ENCODE measurements around the gene ALDH1A2.

Gene ALDH1A2

GRCh38 chr15:58095415-58095814 is 29.9 kb upstream of the ALDH1A2 start:
- no peak overlapping the region for H3K4me3 ChIP-seq (ENCODE audit: severe bottlenecking)
- H3K27ac ChIP-seq (ENCODE audit: poor library complexity, severe bottlenecking): no peak overlapping the region
- ATAC-seq (ENCODE audit: low read depth): peak; percentile 29

GRCh38 chr15:58087871-58088270 is 22.4 kb upstream of the ALDH1A2 start:
- Histone ChIP-seq H3K4me3 (ENCODE audit: severe bottlenecking) (no peak overlapping the region), H3K27me3 (ENCODE audit: insufficient read depth, poor library complexity, severe bottlenecking) (no peaks in the 10 kb centered on the region), H3K36me3 (ENCODE audit: low read depth) (no peaks in the 10 kb centered on the region), H3K9me3 (ENCODE audit: severe bottlenecking) (no peaks in the 10 kb centered on the region), H3K27ac (ENCODE audit: poor library complexity, severe bottlenecking) (no peak overlapping the region), H3K4me1 (ENCODE audit: insufficient read depth, poor library complexity, severe bottlenecking) (peaks cover 10% of the 10 kb centered on the region)
- ATAC-seq (ENCODE audit: low read depth) (no peak), DNase-seq (ENCODE audit: low spot score) (no peak)
- TF ChIP-seq CTCF (IDR thresholded peaks at IDR 0.05; ENCODE audit: poor library complexity, severe bottlenecking): no peak

More at GRCh38 chr15:58095415-58095814, 29.9 kb upstream of the ALDH1A2 start:
- no peaks in the 10 kb centered on the region for H3K36me3 ChIP-seq (ENCODE audit: low read depth)
- no peak for DNase-seq (ENCODE audit: low spot score)
- H3K4me1 ChIP-seq (ENCODE audit: insufficient read depth, poor library complexity, severe bottlenecking): no peaks in the 10 kb centered on the region
- TF ChIP-seq CTCF (IDR thresholded peaks at IDR 0.05; ENCODE audit: poor library complexity, severe bottlenecking): no peak
- peaks cover 13% of the 10 kb centered on the region for H3K27me3 ChIP-seq (ENCODE audit: insufficient read depth, poor library complexity, severe bottlenecking)
- H3K9me3 ChIP-seq (ENCODE audit: severe bottlenecking): no peaks in the 10 kb centered on the region

- ATAC-seq (ENCODE audit: low read depth) (peak; percentile 91), DNase-seq (ENCODE audit: low spot score) (no peak)
- H3K4me1 ChIP-seq (ENCODE audit: insufficient read depth, poor library complexity, severe bottlenecking): peaks cover 12% of the 10 kb centered on the region
- H3K4me3 ChIP-seq (ENCODE audit: severe bottlenecking): no peak overlapping the region
- H3K36me3 ChIP-seq (ENCODE audit: low read depth): no peaks in the 10 kb centered on the region
- H3K9me3 ChIP-seq (ENCODE audit: severe bottlenecking): no peaks in the 10 kb centered on the region
- no peak for TF ChIP-seq CTCF (IDR thresholded peaks at IDR 0.05; ENCODE audit: poor library complexity, severe bottlenecking)
- H3K27ac ChIP-seq (ENCODE audit: poor library complexity, severe bottlenecking): no peak overlapping the region
- no peaks in the 10 kb centered on the region for H3K27me3 ChIP-seq (ENCODE audit: insufficient read depth, poor library complexity, severe bottlenecking)
Measured at GRCh38 chr15:58086491-58086890, 21.0 kb upstream of the ALDH1A2 start.

- Histone ChIP-seq H3K36me3 (ENCODE audit: low read depth) (no peaks in the 10 kb centered on the region), H3K27ac (ENCODE audit: poor library complexity, severe bottlenecking) (no peak overlapping the region), H3K9me3 (ENCODE audit: severe bottlenecking) (no peaks in the 10 kb centered on the region), H3K4me1 (ENCODE audit: insufficient read depth, poor library complexity, severe bottlenecking) (peaks cover 18% of the 10 kb centered on the region), H3K27me3 (ENCODE audit: insufficient read depth, poor library complexity, severe bottlenecking) (no peaks in the 10 kb centered on the region), H3K4me3 (ENCODE audit: severe bottlenecking) (no peak overlapping the region)
- no peak for ATAC-seq (ENCODE audit: low read depth)
- no peak for DNase-seq (ENCODE audit: low spot score)
- no peak for TF ChIP-seq CTCF (IDR thresholded peaks at IDR 0.05; ENCODE audit: poor library complexity, severe bottlenecking)
Measured at GRCh38 chr15:58083526-58083925, 18.0 kb upstream of the ALDH1A2 start.

- Histone ChIP-seq H3K36me3 (ENCODE audit: low read depth) (no peaks in the 10 kb centered on the region), H3K4me3 (ENCODE audit: severe bottlenecking) (no peak overlapping the region), H3K4me1 (ENCODE audit: insufficient read depth, poor library complexity, severe bottlenecking) (peaks cover 18% of the 10 kb centered on the region), H3K9me3 (ENCODE audit: severe bottlenecking) (no peaks in the 10 kb centered on the region), H3K27ac (ENCODE audit: poor library complexity, severe bottlenecking) (no peak overlapping the region), H3K27me3 (ENCODE audit: insufficient read depth, poor library complexity, severe bottlenecking) (no peaks in the 10 kb centered on the region)
- no peak for ATAC-seq (ENCODE audit: low read depth)
- TF ChIP-seq CTCF (IDR thresholded peaks at IDR 0.05; ENCODE audit: poor library complexity, severe bottlenecking): no peak
- DNase-seq (ENCODE audit: low spot score): no peak
Measured at GRCh38 chr15:58081891-58082290, 16.4 kb upstream of the ALDH1A2 start.
